ENCODE results near the gene KRTAP4-8. TPM values are rescaled to one million over a fixed set of nuclear protein-coding genes. Genes with fewer than 3 reads are reported as not detected.
"Not testable (repeated sequence)": the region's sequence is repeated elsewhere in the genome, so short reads cannot be mapped to it uniquely, and the experiment has no call there.

Gene KRTAP4-8
- total RNA-seq, 2 donors from 2014 or later = not detected

DNA sequence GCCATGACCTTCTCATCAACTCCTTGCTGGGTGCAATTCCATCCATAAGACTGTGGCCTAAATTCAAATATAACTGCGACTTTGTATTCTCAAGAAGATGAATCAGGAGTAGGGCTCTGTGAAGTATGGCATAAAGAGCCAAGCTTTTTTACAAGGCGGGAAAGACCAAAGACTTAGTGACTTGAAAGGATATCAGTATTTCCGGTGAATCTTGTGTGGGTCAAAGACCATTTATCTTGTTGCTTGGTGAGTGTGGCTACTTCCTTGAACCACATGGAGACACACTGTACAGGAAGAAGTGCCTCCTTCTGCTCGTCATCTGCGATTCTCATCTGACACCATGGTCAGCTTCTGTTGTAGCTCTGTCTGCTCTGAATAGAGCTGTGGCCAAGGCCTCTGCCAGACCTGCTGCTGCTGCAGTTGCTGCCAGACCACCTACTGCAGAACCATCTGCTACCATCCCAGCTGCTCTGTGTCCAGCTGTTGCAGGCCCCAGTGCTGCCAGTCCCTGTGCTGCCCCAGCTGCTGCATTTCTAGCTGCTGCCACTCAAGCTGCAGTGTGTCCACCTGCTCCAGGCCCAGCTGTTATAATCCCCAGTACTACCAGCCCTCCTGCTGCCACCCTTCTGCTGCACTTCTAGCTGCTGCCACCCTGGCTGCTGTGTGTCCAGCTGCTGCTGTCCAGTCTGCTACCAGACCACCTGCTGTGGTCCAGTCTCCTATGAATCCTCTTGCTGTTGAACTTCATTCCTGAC, 26.2 kb downstream of the KRTAP4-8 start:
- ATAC-seq = no peak
- intact Hi-C loops (cut with DNase I, micrococcal nuclease) = no loop called here
- no peak for DNase-seq

DNA sequence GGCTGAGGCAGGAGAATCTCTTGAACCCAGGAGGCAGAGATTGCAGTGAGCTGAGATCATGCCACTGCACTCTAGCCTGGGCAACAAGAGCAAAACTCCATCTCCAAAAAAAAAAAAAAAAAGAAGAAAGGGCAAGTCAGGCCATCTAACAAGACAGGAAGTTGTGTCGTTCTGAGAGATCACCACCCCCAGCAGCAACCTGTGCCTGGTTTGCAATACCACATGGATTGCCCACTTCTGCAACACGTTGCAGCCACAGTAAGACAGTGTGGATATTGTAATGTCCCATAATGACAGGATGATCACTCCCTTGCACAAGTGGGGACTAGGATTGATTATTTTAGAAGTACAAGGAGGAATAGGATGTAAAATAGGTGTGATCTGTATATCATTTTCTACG, 28.9 kb downstream of the KRTAP4-8 start:
- DNase-seq = no peak
- no peak for ATAC-seq
- intact Hi-C loops (cut with DNase I, micrococcal nuclease) = no loop called here

DNA sequence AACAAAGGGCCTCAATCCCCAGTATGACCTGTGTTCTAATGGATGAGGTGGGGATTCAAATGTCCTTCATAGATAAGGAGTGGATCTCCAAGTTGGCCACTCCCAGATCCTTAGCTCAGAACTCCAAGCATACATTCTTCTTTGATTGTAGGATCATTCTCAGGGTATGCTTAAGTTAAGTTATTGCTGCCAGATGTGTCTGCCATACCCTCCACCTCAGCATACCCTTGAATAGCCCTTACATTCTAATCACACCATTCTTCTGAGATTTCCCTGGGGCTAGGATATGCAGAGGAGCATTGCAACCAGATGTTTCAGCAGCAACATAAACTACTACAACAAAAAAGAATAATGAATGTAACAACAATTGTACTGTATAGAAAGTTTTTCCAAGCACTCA, 30.7 kb downstream of the KRTAP4-8 start:
- DNase-seq (no peak), ATAC-seq (no peak)
- intact Hi-C loops (cut with DNase I, micrococcal nuclease) = no loop called here

- DNase-seq = no peak
- ATAC-seq = no peak
- intact Hi-C loops (cut with DNase I, micrococcal nuclease) = no loop called here
Observed at GRCh38 chr17:41065829-41066624, 31.9 kb downstream of the KRTAP4-8 start, which contains the start of gene KRTAP2-4. Gene KRTAP2-4, minus strand, starts transcription at chr17:41065879. Its CDS starts 34 bp downstream, at chr17:41065845.

GRCh38 chr17:41065016-41065689, 32.8 kb downstream of the KRTAP4-8 start:
- DNase-seq; ATAC-seq; intact Hi-C loops (cut with DNase I, micrococcal nuclease): not testable (repeated sequence)

GRCh38 chr17:41064301-41064700, 33.6 kb downstream of the KRTAP4-8 start:
- DNase-seq (no peak), ATAC-seq (no peak)
- intact Hi-C loops (cut with DNase I, micrococcal nuclease) = no loop called here

DNA sequence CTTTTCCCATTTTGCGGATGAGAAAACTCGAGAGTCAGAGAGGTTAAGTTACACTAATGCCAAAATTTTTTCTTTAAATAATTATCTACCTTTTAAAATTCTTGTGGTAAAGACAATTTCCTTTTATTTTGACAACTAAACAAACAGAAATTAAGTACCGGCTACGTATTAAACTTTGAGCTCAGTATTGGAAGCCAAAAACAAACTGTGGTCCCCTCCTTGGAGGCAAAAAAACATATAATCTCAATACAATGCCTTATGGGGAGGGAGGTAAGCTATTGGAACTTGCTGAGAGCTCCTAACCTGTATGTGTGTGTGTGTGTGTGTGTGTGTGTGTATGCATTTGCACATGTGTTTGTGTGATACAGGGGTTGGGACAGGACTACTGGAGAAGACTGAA, 34.5 kb downstream of the KRTAP4-8 start:
- no peak for DNase-seq
- intact Hi-C loops (cut with DNase I, micrococcal nuclease) = no loop called here
- no peak for ATAC-seq

DNA sequence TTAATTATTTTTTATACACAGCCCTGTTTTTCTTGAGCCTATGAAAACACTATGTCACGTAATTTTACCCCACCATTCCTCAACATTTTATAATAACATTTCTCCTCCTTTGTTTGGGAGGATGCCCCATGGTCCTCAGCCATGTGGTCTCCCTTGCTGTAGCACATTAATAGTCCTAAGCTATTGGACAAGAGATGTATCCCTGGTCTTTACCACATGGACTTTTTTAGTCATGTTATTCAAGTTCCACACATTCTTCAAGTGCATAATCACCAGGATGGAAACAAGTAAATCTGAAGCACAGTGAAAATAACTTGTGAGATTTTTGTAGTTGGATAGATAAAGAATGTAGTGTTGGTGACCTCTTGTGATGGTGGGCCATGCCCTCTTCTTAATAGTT, 36.0 kb downstream of the KRTAP4-8 start:
- ATAC-seq (no peak), DNase-seq (no peak)
- intact Hi-C loops (cut with DNase I, micrococcal nuclease) = no loop called here

GRCh38 chr17:41060052-41060604, 37.8 kb downstream of the KRTAP4-8 start, which contains the start of gene KRTAP2-3:
Gene KRTAP2-3, minus strand, starts transcription at chr17:41060114. Its CDS starts 64 bp downstream, at chr17:41060050.
- no peak for DNase-seq
- intact Hi-C loops (cut with DNase I, micrococcal nuclease) = no loop called here

DNA sequence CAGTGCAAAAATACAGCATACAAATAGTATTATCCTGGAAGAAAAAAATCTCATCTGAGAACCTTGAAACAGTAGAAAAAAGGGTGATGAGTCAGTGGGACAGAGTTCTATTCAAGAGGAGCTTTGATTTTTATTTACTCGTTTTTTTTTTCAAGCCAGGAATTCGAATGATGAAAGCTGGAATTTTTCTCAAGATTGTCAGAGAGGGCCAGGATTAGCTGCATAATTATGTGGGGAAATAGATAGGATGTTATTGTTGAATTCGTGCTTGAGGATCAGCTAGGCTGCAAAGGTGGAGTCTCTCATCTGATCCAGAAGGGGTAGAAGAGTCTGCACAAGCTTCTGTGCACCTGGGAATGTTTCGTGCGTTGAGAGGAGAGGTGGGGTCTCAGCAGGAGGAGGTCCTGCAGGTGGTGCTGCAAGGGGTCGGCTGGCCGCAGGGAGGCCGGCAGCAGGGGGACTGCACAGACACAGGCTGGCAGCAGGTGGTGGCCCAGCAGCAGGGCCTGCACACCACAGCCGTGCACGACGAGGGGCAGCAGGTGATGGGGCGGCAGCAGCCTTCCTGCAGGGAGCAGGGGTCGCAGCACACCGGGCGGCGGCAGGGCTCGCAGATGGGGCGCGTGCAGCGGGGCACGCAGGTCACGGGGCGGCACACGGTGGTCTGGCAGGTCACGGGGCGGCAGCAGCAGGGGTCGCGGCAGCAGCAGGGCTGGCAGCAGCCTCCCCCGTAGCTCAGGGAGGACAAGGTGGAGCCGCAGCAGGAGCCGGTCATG, 38.5 kb downstream of the KRTAP4-8 start:
- intact Hi-C loops (cut with DNase I, micrococcal nuclease); ATAC-seq: not testable (repeated sequence)

More at GRCh38 chr17:41060052-41060604, 37.8 kb downstream of the KRTAP4-8 start, which contains the start of gene KRTAP2-3:
- no peak for ATAC-seq

GRCh38 chr17:41058741-41059140, 39.2 kb downstream of the KRTAP4-8 start:
- DNase-seq (no peak), ATAC-seq (no peak)
- intact Hi-C loops (cut with DNase I, micrococcal nuclease) = no loop called here

More for the DNA sequence above, 38.5 kb downstream of the KRTAP4-8 start:
- DNase-seq = not testable (repeated sequence)

DNA sequence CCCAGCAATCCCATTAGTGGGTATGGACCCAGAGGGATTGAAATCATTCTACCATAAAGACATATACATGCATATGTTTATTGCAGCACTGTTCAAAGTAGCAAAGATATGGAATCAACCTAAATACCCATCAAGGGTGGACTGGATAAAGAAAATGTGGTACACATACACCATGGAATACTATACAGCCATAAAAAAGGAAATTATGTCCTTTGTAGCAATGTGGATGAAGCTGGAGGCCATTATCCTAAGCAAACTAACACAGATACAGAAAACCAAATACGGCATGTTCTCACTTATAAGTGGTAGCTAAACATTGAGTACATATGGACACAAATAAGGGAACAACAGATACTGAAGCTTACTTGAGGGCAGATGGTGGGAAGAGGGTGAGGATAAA, 40.4 kb downstream of the KRTAP4-8 start:
- ATAC-seq = no peak
- intact Hi-C loops (cut with DNase I, micrococcal nuclease) = no loop called here

GRCh38 chr17:41055130-41055529, 42.8 kb downstream of the KRTAP4-8 start, which contains the start of gene KRTAP2-2:
Gene KRTAP2-2, minus strand, starts transcription at chr17:41055230. Its CDS starts 19 bp downstream, at chr17:41055211.
- DNase-seq; ATAC-seq; intact Hi-C loops (cut with DNase I, micrococcal nuclease): not testable (repeated sequence)

More for the DNA sequence above, 40.4 kb downstream of the KRTAP4-8 start:
- no peak for DNase-seq

- ATAC-seq; intact Hi-C loops (cut with DNase I, micrococcal nuclease); DNase-seq: not testable (repeated sequence)
Observed at GRCh38 chr17:41054556-41054955, 43.4 kb downstream of the KRTAP4-8 start.

- DNase-seq = no peak
- no peak for ATAC-seq
- intact Hi-C loops (cut with DNase I, micrococcal nuclease) = no loop called here
Observed at GRCh38 chr17:41054025-41054424, 43.9 kb downstream of the KRTAP4-8 start.

DNA sequence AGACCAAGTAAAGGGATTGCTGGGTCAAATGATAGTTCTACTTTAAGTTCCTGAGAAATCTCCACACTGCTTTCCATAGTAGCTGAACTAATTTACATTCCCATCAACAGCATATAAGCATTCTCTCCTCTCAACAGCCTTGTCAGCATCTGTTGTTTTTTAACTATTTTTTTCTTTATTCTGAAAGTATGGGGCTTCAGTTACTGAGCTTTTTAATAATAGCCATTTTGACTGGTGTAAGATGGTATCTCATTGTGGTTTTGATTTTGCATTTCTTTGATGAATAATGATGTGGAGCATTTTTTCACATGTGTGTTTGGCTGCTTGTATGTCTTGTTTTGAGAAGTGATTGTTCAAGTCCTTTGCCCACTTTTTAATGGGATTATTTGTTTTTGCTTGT, 45.4 kb downstream of the KRTAP4-8 start:
- intact Hi-C loops (cut with DNase I, micrococcal nuclease) = no loop called here
- no peak for ATAC-seq
- DNase-seq = no peak

DNA sequence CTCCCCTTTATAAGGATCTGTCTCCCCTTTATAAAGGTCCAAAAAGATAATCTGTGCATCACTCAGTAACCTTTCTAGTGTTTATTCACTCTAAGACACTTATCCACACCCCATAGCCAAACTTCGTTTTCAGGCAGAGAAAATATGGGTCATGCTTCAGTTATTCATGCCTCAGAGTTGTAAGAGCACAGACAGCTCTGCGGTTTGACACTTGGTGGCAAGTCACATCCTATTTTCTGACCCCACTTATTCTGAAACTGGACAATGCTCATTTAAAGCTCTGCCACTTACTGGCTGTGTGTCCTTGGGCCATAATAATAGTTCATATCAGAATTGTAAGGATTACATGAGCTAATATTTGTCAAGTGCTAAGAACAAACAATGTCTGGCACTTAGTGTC, 48.8 kb downstream of the KRTAP4-8 start:
- DNase-seq = no peak

DNA sequence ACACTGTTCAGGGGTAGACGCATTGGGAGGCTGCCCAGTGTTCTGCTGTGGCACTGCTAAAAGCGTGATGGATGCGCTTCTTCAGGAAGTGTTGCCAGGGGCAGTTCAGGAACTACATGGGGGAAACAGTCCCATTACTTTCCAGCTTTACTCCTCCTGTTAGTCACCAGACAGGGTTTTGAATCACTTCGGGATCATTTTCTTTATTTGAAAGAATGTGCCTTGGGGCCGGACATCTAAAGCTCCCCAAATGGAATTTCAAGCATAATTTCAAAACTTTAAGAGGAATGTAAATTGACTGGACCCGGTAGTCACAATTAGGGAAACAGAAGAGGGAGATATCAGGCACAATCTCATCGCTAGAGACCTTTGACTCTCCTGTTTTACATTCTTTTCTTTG, 49.5 kb downstream of the KRTAP4-8 start:
- intact Hi-C loops (cut with DNase I, micrococcal nuclease) = no loop called here
- ATAC-seq = no peak
- DNase-seq = no peak

More for the DNA sequence above, 48.8 kb downstream of the KRTAP4-8 start:
- ATAC-seq = no peak
- intact Hi-C loops (cut with DNase I, micrococcal nuclease) = no loop called here

Data from left colon (tissue), 2 donors.